22Rv1 (cell line): ENCODE results near the gene CCDC169.

ENCODE experiments used
- H3K27ac ChIP-seq: fragments of 450-650 bp; 2 replicates; pipeline ENCODE4 v1.5.1; 2017
- CTCF ChIP-seq: fragments of 450-650 bp; IDR thresholded peaks from 2 replicates; pipeline ENCODE4 v1.5.1; 2017; ENCODE audit warnings: mild to moderate bottlenecking
- ZFX ChIP-seq: fragments of 450-650 bp; IDR thresholded peaks from 2 replicates; pipeline ENCODE4 v1.6.1; 2017; ENCODE audit warnings: antibody characterized with exemption, borderline replicate concordance

CCDC169 gene

GRCh38 chr13:36275190-36276002, 22.2 kb downstream of the CCDC169 start:
- no peak overlapping the region for H3K27ac ChIP-seq

GRCh38 chr13:36273431-36273830, 24.2 kb downstream of the CCDC169 start:
- TF ChIP-seq ZFX (no peak), CTCF (no peak)
- H3K27ac ChIP-seq, result no peak overlapping the region

More at GRCh38 chr13:36275190-36276002, 22.2 kb downstream of the CCDC169 start:
- TF ChIP-seq ZFX, result no peak
- TF ChIP-seq CTCF, result peak; percentile 71

DNA sequence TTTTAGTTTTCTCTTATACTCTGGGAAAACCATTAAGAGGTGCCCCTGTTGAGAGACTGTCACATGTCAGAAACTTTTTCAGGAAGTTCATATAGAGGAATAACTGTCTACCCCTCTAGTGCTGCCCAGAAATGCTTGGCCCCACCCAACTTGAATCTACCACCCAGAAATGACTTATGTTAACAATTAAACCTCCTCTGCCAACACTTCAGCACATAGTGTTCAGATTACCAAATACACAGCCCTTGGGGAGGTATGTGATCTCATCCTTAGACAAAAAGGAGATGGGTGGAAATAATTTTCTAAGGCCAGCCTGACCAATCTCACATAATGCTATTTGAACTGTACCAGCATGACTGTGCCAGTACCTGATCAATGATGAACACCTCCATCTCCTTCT, 35.6 kb downstream of the CCDC169 start:
- H3K27ac ChIP-seq, result no peak overlapping the region
- no peak for TF ChIP-seq ZFX
- no peak for TF ChIP-seq CTCF

DNA sequence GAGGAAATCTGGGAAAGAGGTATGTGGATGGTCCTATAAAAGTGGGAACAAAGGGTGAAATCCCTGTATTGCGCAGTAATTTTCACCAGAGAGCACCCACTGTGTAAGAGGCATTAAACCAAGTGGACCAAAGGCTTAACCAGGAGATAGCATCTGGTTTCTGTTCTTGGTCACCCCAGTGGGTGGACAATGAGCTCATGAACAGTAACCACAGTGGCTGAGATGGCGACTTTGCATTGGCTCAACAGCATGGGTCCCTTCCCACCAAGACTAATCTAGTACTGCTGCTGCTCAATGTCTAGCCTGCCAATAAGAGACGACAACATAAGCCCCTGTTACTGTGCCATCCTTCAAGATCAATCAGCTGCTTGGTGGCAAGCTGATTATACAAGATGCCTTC, 36.6 kb downstream of the CCDC169 start:
- no peak overlapping the region for H3K27ac ChIP-seq
- TF ChIP-seq CTCF, result no peak
- no peak for TF ChIP-seq ZFX

GRCh38 chr13:36259361-36260137, 38.1 kb downstream of the CCDC169 start:
- TF ChIP-seq ZFX, result no peak
- TF ChIP-seq CTCF, result no peak
- H3K27ac ChIP-seq, result no peak overlapping the region

- TF ChIP-seq CTCF, result no peak
These were observed 38.8 kb downstream of the CCDC169 start for GRCh38 chr13:36258831-36259230.

GRCh38 chr13:36251526-36251925, 46.1 kb downstream of the CCDC169 start:
- no peak overlapping the region for H3K27ac ChIP-seq
- TF ChIP-seq CTCF (no peak), ZFX (no peak)

More at GRCh38 chr13:36258831-36259230, 38.8 kb downstream of the CCDC169 start:
- no peak overlapping the region for H3K27ac ChIP-seq
